Smooth muscle cell (in vitro differentiated cells): Measurements from ENCODE around the gene CD300H. TPM values are rescaled to one million over a fixed set of nuclear protein-coding genes. Genes with fewer than 3 reads are reported as not detected.

ENCODE experiments used
- DNase-seq: peaks from one replicate; lab custom pipeline; 2025; ENCODE audit not compliant: unreplicated experiment; lab: John Stamatoyannopoulos, UW
- H2AFZ ChIP-seq: fragments of 200-600 bp; sonication (generic); 2 replicates; pipeline ENCODE4 v1.6.0; 2016; ENCODE audit warnings: antibody characterized with exemption, low read depth, mild to moderate bottlenecking
- H3F3A ChIP-seq: fragments of 200-600 bp; sonication (generic); 2 replicates; pipeline ENCODE4 v1.6.0; 2017; ENCODE audit warnings: antibody characterized with exemption, low read depth
- H3K27ac ChIP-seq: fragments of 200-600 bp; sonication (generic); 2 replicates; pipeline ENCODE4 v1.5.1; 2016; ENCODE audit warnings: low read depth, mild to moderate bottlenecking
- H3K27me3 ChIP-seq: fragments of 200-600 bp; sonication (generic); 2 replicates; pipeline ENCODE4 v1.6.1; 2016; ENCODE audit warnings: low read depth, mild to moderate bottlenecking
- H3K36me3 ChIP-seq: fragments of 200-600 bp; sonication (generic); 2 replicates; pipeline ENCODE4 v1.5.1; 2016; ENCODE audit warnings: low read depth
- H3K4me1 ChIP-seq: fragments of 200-600 bp; sonication (generic); 2 replicates; pipeline ENCODE4 v1.5.1; 2016; ENCODE audit warnings: low read depth
- H3K4me2 ChIP-seq: fragments of 200-600 bp; sonication (generic); 2 replicates; pipeline ENCODE4 v1.6.0; 2016; ENCODE audit warnings: mild to moderate bottlenecking
- H3K4me3 ChIP-seq: fragments of 200-600 bp; sonication (generic); 2 replicates; pipeline ENCODE4 v1.5.1; 2016; ENCODE audit warnings: mild to moderate bottlenecking
- H3K79me2 ChIP-seq: fragments of 200-600 bp; sonication (generic); 2 replicates; pipeline ENCODE4 v1.6.0; 2016; ENCODE audit warnings: low read depth, mild to moderate bottlenecking
- H3K9ac ChIP-seq: fragments of 200-600 bp; sonication (generic); 2 replicates; pipeline ENCODE4 v1.6.0; 2016; ENCODE audit warnings: low read depth
- H3K9me3 ChIP-seq: fragments of 200-600 bp; sonication (generic); replicated peaks from 2 replicates; pipeline ENCODE4 v1.5.1; 2016; ENCODE audit warnings: low read depth
- H4K20me1 ChIP-seq: fragments of 200-600 bp; sonication (generic); 2 replicates; pipeline ENCODE4 v1.6.0; 2016; ENCODE audit warnings: low read depth
- CTCF ChIP-seq: fragments of 200-600 bp; sonication (generic); IDR thresholded peaks from 2 replicates; pipeline ENCODE4 v1.5.1; 2017; ENCODE audit warnings: borderline replicate concordance, mild to moderate bottlenecking, antibody characterized with exemption; ENCODE audit not compliant: insufficient read depth, poor library complexity, severe bottlenecking
- WGBS: methylation state at CpG from one replicate; pipeline ENCODE4 v1.1.7; 2016; ENCODE audit warnings: low lambda C conversion rate; 5-methylcytosine and 5-hydroxymethylcytosine counted together
- polyA plus RNA-seq: library from polyadenylated mRNA; unstranded; fragments of >200 nt; fragmentation: Nextera tagmentation; extraction: Ambion mirVana; gene quantifications from 2 replicates; pipeline ENCODE4 v1.2.1, GENCODE V29; 2016
- total RNA-seq: library from RNA; depleted of rRNA; stranded (reverse); fragments of >200 nt; gene quantifications from 2 replicates; pipeline ENCODE4 v1.2.3, GENCODE V29; 2014

Gene CD300H
- total and polyA plus RNA-seq, 2 experiments from 2014 or later, result 0.65 TPM; not detected in 1

GRCh38 chr17:74543406-74543805, 23.9 kb downstream of the CD300H start:
- Histone ChIP-seq H3K27me3 (peaks cover 13% of the 10 kb centered on the region), H3K27ac (no peak overlapping the region), H3K9me3 (no peaks in the 10 kb centered on the region), H4K20me1 (no peaks in the 10 kb centered on the region), H3K4me2 (no peak overlapping the region), H3F3A (no peaks in the 10 kb centered on the region), H3K4me1 (no peaks in the 10 kb centered on the region), H3K9ac (no peak overlapping the region), H3K36me3 (no peaks in the 10 kb centered on the region), H3K4me3 (no peak overlapping the region), H3K79me2 (no peaks in the 10 kb centered on the region), H2AFZ (no peak overlapping the region)
- no peak for TF ChIP-seq CTCF
- no peak for DNase-seq
- 78% methylated on average over 14 of the region's 14 CpGs for WGBS

GRCh38 chr17:74542727-74543383, 24.5 kb downstream of the CD300H start:
- WGBS, result 92% methylated on average over 17 of the region's 17 CpGs

GRCh38 chr17:74542166-74542565, 25.1 kb downstream of the CD300H start:
- Histone ChIP-seq H3K27me3 (peaks cover 26% of the 10 kb centered on the region), H2AFZ (no peak overlapping the region), H3F3A (no peaks in the 10 kb centered on the region), H3K27ac (no peak overlapping the region), H3K9me3 (no peaks in the 10 kb centered on the region), H3K4me1 (no peaks in the 10 kb centered on the region), H3K36me3 (no peaks in the 10 kb centered on the region), H3K79me2 (no peaks in the 10 kb centered on the region), H3K4me2 (no peak overlapping the region), H3K9ac (no peak overlapping the region), H4K20me1 (no peaks in the 10 kb centered on the region), H3K4me3 (no peak overlapping the region)
- 93% methylated on average over 5 of the region's 5 CpGs for WGBS
- TF ChIP-seq CTCF, result no peak
- DNase-seq, result no peak

More at GRCh38 chr17:74542727-74543383, 24.5 kb downstream of the CD300H start:
- Histone ChIP-seq H2AFZ (no peak overlapping the region), H4K20me1 (no peaks in the 10 kb centered on the region), H3K4me2 (no peak overlapping the region), H3K9me3 (no peaks in the 10 kb centered on the region), H3K4me1 (no peaks in the 10 kb centered on the region), H3K9ac (no peak overlapping the region), H3K79me2 (no peaks in the 10 kb centered on the region), H3K4me3 (no peak overlapping the region), H3F3A (no peaks in the 10 kb centered on the region), H3K27ac (no peak overlapping the region), H3K27me3 (peaks cover 19% of the 10 kb centered on the region), H3K36me3 (no peaks in the 10 kb centered on the region)
- TF ChIP-seq CTCF, result no peak
- no peak for DNase-seq
